ENCODE measurements around the gene EEF1G. TPM values are rescaled to one million over a fixed set of nuclear protein-coding genes. Genes with fewer than 3 reads are reported as not detected.
A peak's percentile ranks its signal among the peaks of the same experiment; 100 is the strongest.

The EEF1G gene
- total RNA-seq, 1 donor from 2014 or later: 1,747 TPM

- Mint-ChIP-seq H3K9me3 (no peaks in the 10 kb centered on the region), H3K4me1 (peaks cover 33% of the 10 kb centered on the region), H3K4me3 (peak within 1 kb of the TSS; percentile 81), H3K27me3 (ENCODE audit: low read depth) (peaks cover 4% of the 10 kb centered on the region), H3K36me3 (peaks cover 22% of the 10 kb centered on the region), H3K27ac (peak within 1 kb of the TSS; percentile 94)
- peak; percentile 90 to 100 for DNase-seq (ENCODE audit: low spot score in 2 of 2, unreplicated experiment in 2 of 2)
- no peak for TF ChIP-seq CTCF (IDR thresholded peaks at IDR 0.05; ENCODE audit: unreplicated experiment)
These were observed 27.9 kb upstream of the EEF1G start, which contains the start of gene MTA2 for GRCh38 chr11:62601372-62602140. MTA2 (minus strand) TSS chr11:62601865; CDS start chr11:62601450, 415 bp downstream.

GRCh38 chr11:62601122-62601371, 27.4 kb upstream of the EEF1G start:
- H3K9me3 Mint-ChIP-seq: no peaks in the 10 kb centered on the region
- TF ChIP-seq CTCF (IDR thresholded peaks at IDR 0.05; ENCODE audit: unreplicated experiment): no peak
- H3K27ac Mint-ChIP-seq: peak overlapping the region; percentile 82
- H3K4me3 Mint-ChIP-seq: peak overlapping the region; percentile 81
- peaks cover 22% of the 10 kb centered on the region for H3K36me3 Mint-ChIP-seq
- H3K27me3 Mint-ChIP-seq (ENCODE audit: low read depth): peaks cover 4% of the 10 kb centered on the region
- peaks cover 33% of the 10 kb centered on the region for H3K4me1 Mint-ChIP-seq
- DNase-seq (ENCODE audit: low spot score in 2 of 2, unreplicated experiment in 2 of 2): no peak

GRCh38 chr11:62600367-62601121, 26.9 kb upstream of the EEF1G start:
- Mint-ChIP-seq H3K36me3 (peaks cover 23% of the 10 kb centered on the region), H3K4me3 (peak overlapping the region; percentile 81), H3K4me1 (peaks cover 33% of the 10 kb centered on the region), H3K9me3 (no peaks in the 10 kb centered on the region), H3K27me3 (ENCODE audit: low read depth) (peaks cover 4% of the 10 kb centered on the region), H3K27ac (peak overlapping the region; percentile 82)
- peak in 1 of 2 experiments; percentile 53 for DNase-seq (ENCODE audit: low spot score in 2 of 2, unreplicated experiment in 2 of 2)
- no peak for TF ChIP-seq CTCF (IDR thresholded peaks at IDR 0.05; ENCODE audit: unreplicated experiment)

- no peak for TF ChIP-seq CTCF (IDR thresholded peaks at IDR 0.05; ENCODE audit: unreplicated experiment)
- no peaks in the 10 kb centered on the region for H3K9me3 Mint-ChIP-seq
- no peak for DNase-seq (ENCODE audit: low spot score in 2 of 2, unreplicated experiment in 2 of 2)
- H3K27me3 Mint-ChIP-seq (ENCODE audit: low read depth): peaks cover 4% of the 10 kb centered on the region
- H3K36me3 Mint-ChIP-seq: peaks cover 27% of the 10 kb centered on the region
- H3K4me3 Mint-ChIP-seq: peak overlapping the region; percentile 81
- H3K27ac Mint-ChIP-seq: peak overlapping the region; percentile 82
- peaks cover 33% of the 10 kb centered on the region for H3K4me1 Mint-ChIP-seq
These were observed 26.2 kb upstream of the EEF1G start for GRCh38 chr11:62599901-62600300.

GRCh38 chr11:62599069-62599696, 25.5 kb upstream of the EEF1G start:
- no peaks in the 10 kb centered on the region for H3K9me3 Mint-ChIP-seq
- H3K4me3 Mint-ChIP-seq: peak overlapping the region; percentile 81
- peaks cover 30% of the 10 kb centered on the region for H3K36me3 Mint-ChIP-seq
- no peak for TF ChIP-seq CTCF (IDR thresholded peaks at IDR 0.05; ENCODE audit: unreplicated experiment)
- H3K27ac Mint-ChIP-seq: peak overlapping the region; percentile 82
- H3K27me3 Mint-ChIP-seq (ENCODE audit: low read depth): peaks cover 4% of the 10 kb centered on the region
- DNase-seq (ENCODE audit: low spot score in 2 of 2, unreplicated experiment in 2 of 2): peak; percentile 79 to 86
- peaks cover 33% of the 10 kb centered on the region for H3K4me1 Mint-ChIP-seq

All from mesothelial cell of epicardium (in vitro differentiated cells).